C4-2B (cell line): ENCODE results near the gene LARGE1.

Source experiments
- H3K27ac ChIP-seq: fragments of 450-650 bp; 2 replicates; pipeline ENCODE4 v1.5.1; 2017
- ZFX ChIP-seq: fragments of 450-650 bp; IDR thresholded peaks from 2 replicates; pipeline ENCODE4 v1.6.1; 2017
- TF ChIP-seq, protein P1 (sequence below): fragments of 450-650 bp; conservative IDR thresholded peaks from 2 replicates; pipeline ENCODE4 v1.5.1; 2017; ENCODE audit warnings: mild to moderate bottlenecking

LARGE1 gene

DNA sequence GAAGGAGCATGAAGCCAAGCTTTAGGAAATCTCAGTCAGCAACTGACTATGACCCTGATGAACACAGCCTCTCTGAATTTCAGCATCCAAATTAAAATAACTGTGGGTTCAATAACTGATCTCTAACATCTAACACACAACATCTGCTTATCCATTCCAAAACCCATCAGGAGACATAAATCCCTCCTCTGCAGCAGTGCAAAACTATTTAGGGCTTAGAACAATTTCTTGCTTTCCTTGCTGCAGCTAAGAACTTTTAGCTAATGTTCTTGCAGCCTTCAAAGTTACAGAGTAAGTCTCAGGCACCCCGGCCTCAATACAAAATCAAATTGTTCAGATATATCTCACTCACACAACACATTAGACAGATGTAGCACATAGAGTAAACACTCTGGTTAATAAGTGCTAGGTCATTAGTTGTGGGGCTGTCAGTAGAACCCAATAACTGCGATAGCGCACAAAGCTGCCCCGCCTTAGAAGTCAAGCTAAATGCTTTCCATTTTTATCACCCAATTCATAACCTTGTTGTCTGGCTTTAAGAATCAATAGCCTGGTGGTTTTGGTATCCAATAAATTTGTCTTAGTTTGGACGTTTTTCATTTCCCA is 139.6 kb downstream of the LARGE1 start:
- TF ChIP-seq, protein P1, sequence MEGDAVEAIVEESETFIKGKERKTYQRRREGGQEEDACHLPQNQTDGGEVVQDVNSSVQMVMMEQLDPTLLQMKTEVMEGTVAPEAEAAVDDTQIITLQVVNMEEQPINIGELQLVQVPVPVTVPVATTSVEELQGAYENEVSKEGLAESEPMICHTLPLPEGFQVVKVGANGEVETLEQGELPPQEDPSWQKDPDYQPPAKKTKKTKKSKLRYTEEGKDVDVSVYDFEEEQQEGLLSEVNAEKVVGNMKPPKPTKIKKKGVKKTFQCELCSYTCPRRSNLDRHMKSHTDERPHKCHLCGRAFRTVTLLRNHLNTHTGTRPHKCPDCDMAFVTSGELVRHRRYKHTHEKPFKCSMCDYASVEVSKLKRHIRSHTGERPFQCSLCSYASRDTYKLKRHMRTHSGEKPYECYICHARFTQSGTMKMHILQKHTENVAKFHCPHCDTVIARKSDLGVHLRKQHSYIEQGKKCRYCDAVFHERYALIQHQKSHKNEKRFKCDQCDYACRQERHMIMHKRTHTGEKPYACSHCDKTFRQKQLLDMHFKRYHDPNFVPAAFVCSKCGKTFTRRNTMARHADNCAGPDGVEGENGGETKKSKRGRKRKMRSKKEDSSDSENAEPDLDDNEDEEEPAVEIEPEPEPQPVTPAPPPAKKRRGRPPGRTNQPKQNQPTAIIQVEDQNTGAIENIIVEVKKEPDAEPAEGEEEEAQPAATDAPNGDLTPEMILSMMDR: no peak
- TF ChIP-seq ZFX: no peak
- no peak overlapping the region for H3K27ac ChIP-seq

DNA sequence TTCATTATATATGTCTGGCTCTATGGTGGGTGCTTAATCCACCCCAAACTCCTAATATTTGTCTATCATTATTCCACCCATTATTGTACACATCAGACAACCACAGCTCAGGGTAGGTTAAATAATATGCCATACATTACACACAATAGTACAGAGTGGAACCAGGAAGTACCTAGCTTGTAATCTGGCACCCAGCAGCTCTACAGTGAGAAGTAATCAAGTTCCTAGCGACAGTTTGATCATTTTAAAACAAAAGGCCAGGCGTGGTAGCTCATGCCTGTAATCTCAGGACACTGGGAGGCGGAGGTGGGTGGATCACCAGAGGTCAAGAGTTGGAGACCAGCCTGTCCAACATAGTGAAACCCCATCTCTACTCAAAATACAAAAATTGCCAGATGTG is 141.0 kb downstream of the LARGE1 start:
- TF ChIP-seq, protein P1: no peak
- TF ChIP-seq ZFX: no peak
- no peak overlapping the region for H3K27ac ChIP-seq

DNA sequence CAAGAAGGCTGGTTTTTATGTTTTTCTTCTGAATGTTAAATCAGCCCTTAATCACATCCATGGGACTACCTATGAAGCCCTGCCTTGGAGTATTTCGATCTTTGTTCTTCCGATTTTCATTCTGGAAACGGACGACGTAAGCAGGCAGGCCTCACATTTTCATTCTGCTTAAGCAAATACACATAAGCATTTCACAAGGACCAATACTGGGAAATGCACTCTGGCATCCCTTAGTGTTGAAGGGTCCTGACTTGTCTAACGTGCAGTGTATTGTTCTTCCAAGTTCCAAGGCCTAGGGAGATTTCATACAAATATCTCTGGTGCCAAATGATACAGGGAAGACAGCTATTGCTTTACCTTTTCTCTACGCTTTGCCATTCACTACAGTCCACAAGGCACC is 143.8 kb downstream of the LARGE1 start:
- TF ChIP-seq, protein P1: no peak
- no peak overlapping the region for H3K27ac ChIP-seq

DNA sequence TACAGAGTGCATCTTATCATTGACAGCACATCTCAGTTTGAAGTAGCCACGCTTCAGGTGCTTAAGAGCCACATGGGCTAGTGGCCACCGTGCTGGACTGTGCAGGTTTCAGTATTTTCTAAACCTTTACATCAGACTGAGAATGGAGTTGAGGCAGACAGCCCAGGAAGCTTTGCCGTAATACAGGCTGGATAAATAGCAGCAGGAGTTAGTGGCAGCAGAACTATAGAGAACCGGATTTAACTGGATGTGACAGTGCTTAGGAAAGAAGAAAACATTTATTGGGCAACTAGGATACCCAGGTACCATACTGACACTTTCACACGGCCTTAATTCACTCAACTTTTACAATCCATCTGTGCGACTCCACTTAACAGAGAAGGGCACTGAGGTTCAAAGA is 145.5 kb downstream of the LARGE1 start:
- TF ChIP-seq, protein P1: no peak
- no peak for TF ChIP-seq ZFX
- H3K27ac ChIP-seq: no peak overlapping the region

DNA sequence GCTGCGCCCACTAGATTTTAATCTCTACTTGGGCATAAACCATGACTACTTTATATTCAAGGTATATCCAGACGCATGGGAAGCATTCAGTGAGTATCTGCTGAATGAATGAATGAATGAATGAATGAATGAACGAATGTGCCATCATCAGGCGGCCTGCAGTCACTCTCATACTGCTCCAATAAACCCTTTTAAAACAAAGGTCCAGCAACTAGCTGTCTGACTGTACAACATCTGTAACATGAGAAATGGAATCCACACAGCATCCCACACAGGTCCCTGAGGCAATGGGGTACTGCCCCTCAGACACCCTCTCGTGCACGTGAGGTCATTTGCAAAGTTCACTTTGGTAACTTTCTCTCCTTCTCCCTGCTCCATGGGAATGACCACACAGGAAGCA is 147.5 kb downstream of the LARGE1 start:
- no peak overlapping the region for H3K27ac ChIP-seq
- no peak for TF ChIP-seq ZFX
- TF ChIP-seq, protein P1: no peak

DNA sequence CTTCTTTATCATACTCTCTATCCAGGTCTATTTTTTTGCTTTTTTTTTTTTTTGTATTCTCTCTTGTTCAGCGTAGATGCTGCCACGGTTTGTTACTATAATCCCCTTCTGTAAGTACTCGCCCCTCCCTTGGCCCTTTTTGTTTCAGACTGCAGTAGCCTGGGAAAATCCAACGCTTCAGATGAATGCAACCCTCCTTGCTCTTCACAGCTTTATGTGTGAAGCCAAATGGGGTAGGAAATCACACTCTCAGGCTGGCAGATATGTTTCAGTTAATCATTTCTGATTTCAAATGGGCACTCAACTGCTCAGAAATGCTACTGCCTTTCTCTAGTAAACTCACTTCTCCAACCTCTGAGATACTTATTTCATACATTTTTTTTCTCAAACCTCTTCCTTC is 149.1 kb downstream of the LARGE1 start:
- no peak for TF ChIP-seq ZFX
- TF ChIP-seq, protein P1: no peak
- no peak overlapping the region for H3K27ac ChIP-seq

DNA sequence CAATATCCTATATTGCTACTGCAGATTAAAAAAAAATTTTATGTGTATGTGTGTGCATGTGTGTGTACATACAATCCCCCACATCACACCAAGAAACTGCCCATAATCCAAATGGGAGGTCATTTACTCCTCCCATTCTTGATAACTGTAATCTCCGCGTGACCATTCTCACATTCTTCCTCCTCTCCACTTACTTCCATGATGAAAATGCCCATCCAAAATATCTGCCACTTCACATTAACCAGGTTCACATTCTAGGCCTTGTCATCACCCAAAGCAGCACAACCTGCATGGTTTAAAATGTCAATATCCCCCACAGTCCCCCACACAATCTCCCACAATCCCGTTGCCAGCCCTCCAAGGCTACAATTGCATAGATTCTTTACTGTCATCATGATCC is 149.6 kb downstream of the LARGE1 start:
- no peak overlapping the region for H3K27ac ChIP-seq
- no peak for TF ChIP-seq ZFX
- TF ChIP-seq, protein P1: no peak
